ENCODE measurements around the gene RRM2.

DNA sequence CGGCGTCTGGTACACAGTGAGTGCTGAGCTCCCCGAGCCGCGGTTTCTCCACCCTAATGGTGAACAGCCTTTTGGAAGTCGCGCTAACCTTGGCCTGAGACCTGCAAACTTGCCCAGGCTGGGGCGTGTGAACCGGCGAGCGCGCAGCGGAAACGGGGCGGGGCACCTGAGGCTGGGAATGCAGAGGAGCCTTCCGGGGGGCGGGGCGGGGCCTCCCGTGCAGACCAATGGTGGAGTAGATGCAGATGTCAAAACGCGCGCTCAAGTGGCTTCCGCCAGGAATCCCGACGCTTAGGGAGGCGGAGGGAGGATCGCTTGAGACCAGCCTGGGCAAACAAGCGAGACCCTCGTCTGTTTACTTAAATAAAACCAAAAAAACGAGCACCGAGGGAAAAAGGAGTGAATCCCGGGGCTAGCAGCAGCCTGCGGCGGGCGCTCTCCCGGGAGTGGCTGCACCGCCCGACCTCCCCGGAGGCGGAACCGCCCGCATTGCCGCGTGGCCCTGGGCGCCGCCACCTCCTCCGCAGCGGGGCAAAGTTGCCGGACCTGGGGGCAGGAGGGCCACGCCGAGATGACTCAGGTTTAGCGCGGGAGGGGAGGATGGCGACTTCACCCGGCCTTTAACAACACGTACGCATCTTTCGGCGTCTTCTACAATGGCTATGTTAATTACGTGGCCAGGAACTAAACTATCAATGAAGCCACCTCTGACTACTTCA, 2.2 kb upstream of the RRM2 start:
- TF ChIP-seq, protein P1, sequence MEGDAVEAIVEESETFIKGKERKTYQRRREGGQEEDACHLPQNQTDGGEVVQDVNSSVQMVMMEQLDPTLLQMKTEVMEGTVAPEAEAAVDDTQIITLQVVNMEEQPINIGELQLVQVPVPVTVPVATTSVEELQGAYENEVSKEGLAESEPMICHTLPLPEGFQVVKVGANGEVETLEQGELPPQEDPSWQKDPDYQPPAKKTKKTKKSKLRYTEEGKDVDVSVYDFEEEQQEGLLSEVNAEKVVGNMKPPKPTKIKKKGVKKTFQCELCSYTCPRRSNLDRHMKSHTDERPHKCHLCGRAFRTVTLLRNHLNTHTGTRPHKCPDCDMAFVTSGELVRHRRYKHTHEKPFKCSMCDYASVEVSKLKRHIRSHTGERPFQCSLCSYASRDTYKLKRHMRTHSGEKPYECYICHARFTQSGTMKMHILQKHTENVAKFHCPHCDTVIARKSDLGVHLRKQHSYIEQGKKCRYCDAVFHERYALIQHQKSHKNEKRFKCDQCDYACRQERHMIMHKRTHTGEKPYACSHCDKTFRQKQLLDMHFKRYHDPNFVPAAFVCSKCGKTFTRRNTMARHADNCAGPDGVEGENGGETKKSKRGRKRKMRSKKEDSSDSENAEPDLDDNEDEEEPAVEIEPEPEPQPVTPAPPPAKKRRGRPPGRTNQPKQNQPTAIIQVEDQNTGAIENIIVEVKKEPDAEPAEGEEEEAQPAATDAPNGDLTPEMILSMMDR (IDR thresholded peaks at IDR 0.05) = peak in 2 of 6 experiments; percentile 22 to 38
- no peak for TF ChIP-seq EP300 (IDR thresholded peaks at IDR 0.05)
- TF ChIP-seq POLR2A (IDR thresholded peaks at IDR 0.05) = peak in 2 of 4 donors; percentile 35 to 39

Measured in upper lobe of left lung (tissue), 4 donors.